HepG2 (cell line): ENCODE results near the gene TMEM185A. TPM values are rescaled to one million over a fixed set of nuclear protein-coding genes. Genes with fewer than 3 reads are reported as not detected.

Experiments
- ATAC-seq: fragments of 200-7000 bp; cut with Tn5 transposase; 3 replicates; pipeline ENCODE4 v1.9.1; 2020; ENCODE audit warnings: mild to moderate bottlenecking, moderate library complexity
- BruUV-seq: library from RNA; stranded (reverse); fragments of 400-500 nt; replicated peaks from 2 replicates; lab custom pipeline; 2021; lab: Mats Ljungman, UMichigan
- CTCF ChIA-PET: fragments of 300-600 bp; formaldehyde crosslinking; extraction: SDS; loops from one replicate; lab custom pipeline; 2021; ENCODE audit warnings: low total read pairs, inconsistent platforms, low intra/inter-chr PET ratio; lab: Yijun Ruan, JAX
- POLR2A ChIA-PET: fragments of 350-600 bp; sonication (Branson Sonifier 250); formaldehyde crosslinking; loops from one replicate; lab custom pipeline; 2020; ENCODE audit warnings: antibody characterized with exemption, inconsistent platforms; lab: Yijun Ruan, JAX
- DNase-seq: peaks from one replicate; pipeline ENCODE4 v3.0.0-alpha.2; 2015; ENCODE audit warnings: low spot score
- FAIRE-seq: peaks from 3 replicates; lab custom pipeline; 2011; peaks lifted over from hg19 to GRCh38; lab: Jason Lieb, UNC
- H2AFZ ChIP-seq: one replicate; pipeline ENCODE4 v1.6.1; 2011; ENCODE audit warnings: low read length, inconsistent platforms
- H3K27ac ChIP-seq: fragments of 300-600 bp; 3 replicates; pipeline ENCODE4 v1.8.0; 2011; ENCODE audit warnings: mixed run types, mild to moderate bottlenecking, mixed read lengths, low read length, inconsistent platforms; ENCODE audit not compliant: insufficient read depth; ENCODE audit errors: extremely low read length
- H3K27me3 ChIP-seq, 2 experiments: fragments of 200-600 bp in 1 of 2; 2 replicates in 1 of 2; 3 replicates in 1 of 2; pipeline versions ENCODE4 v1.6.0 to v1.8.0; 2011; ENCODE audit warnings: low read length in 2 of 2, mild to moderate bottlenecking in 2 of 2, moderate library complexity in 2 of 2, inconsistent platforms in 1 of 2; ENCODE audit not compliant: insufficient read depth in 2 of 2, control insufficient read depth in 1 of 2
- H3K36me3 ChIP-seq, 2 experiments: fragments of 200-600 bp in 1 of 2; replicated peaks in 1 of 2; 2 replicates in 1 of 2; 3 replicates in 1 of 2; pipeline versions ENCODE4 v1.5.1 to v1.8.0; 2011; ENCODE audit warnings: low read length in 2 of 2, inconsistent platforms in 1 of 2; ENCODE audit not compliant: insufficient read depth in 2 of 2, control insufficient read depth in 1 of 2
- H3K4me1 ChIP-seq: 2 replicates; pipeline ENCODE4 v1.5.1; 2012; ENCODE audit warnings: low read length, inconsistent platforms; ENCODE audit not compliant: insufficient read depth
- H3K4me2 ChIP-seq: 2 replicates; pipeline ENCODE4 v1.6.0; 2011; ENCODE audit warnings: low read depth, low read length, inconsistent platforms
- H3K4me3 ChIP-seq, 3 experiments: fragments of 200-600 bp in 1 of 3; sonication (generic), shearing (Covaris generic) in 1 of 3; replicated peaks in 1 of 3; 2 replicates each; pipeline ENCODE4 v1.5.1; 2011 to 2016; ENCODE audit warnings: low read length in 3 of 3, inconsistent platforms in 2 of 3, low read depth in 2 of 3, mild to moderate bottlenecking in 2 of 3, control low read depth in 1 of 3, mixed read lengths in 1 of 3; ENCODE audit not compliant: insufficient read depth in 1 of 3
- H3K79me2 ChIP-seq: one replicate; pipeline ENCODE4 v1.6.1; 2011; ENCODE audit warnings: low read length, inconsistent platforms; ENCODE audit not compliant: insufficient read depth
- H3K9ac ChIP-seq: 2 replicates; pipeline ENCODE4 v1.6.0; 2011; ENCODE audit warnings: mild to moderate bottlenecking, low read depth, low read length, inconsistent platforms; ENCODE audit not compliant: insufficient read depth
- H3K9me3 ChIP-seq: 2 replicates; pipeline ENCODE4 v1.5.1; 2012; ENCODE audit warnings: mild to moderate bottlenecking, low read length
- H4K20me1 ChIP-seq: 2 replicates; pipeline ENCODE4 v1.6.0; 2011; ENCODE audit warnings: inconsistent platforms, mild to moderate bottlenecking, low read length, moderate library complexity; ENCODE audit not compliant: insufficient read depth
- DMTF1 ChIP-seq: sonication (generic); formaldehyde crosslinking; IDR thresholded peaks from 2 replicates; pipeline ENCODE4 v1.4.0; 2020; ENCODE audit warnings: mild to moderate bottlenecking, missing genetic modification reagents
- ELF4 ChIP-seq: sonication (generic); formaldehyde crosslinking; IDR thresholded peaks from 2 replicates; pipeline ENCODE4 v1.5.0; 2020; ENCODE audit warnings: missing genetic modification reagents, mild to moderate bottlenecking, moderate library complexity, borderline replicate concordance
- FOXM1 ChIP-seq: sonication (generic); formaldehyde crosslinking; IDR thresholded peaks from 2 replicates; pipeline ENCODE4 v1.5.0; 2020; ENCODE audit warnings: missing genetic modification reagents
- HBP1 ChIP-seq: IDR thresholded peaks from 2 replicates; pipeline ENCODE4 v1.6.1; 2016; ENCODE audit warnings: low read depth, control low read depth
- HIC2 ChIP-seq: sonication (generic); formaldehyde crosslinking; IDR thresholded peaks from 2 replicates; pipeline ENCODE4 v1.9.0; 2022; ENCODE audit warnings: low read depth, missing genetic modification reagents
- HMGA1 ChIP-seq: sonication (generic); formaldehyde crosslinking; conservative IDR thresholded peaks from 2 replicates; pipeline ENCODE4 v1.4.0; 2020; ENCODE audit warnings: missing genetic modification reagents
- NCOR1 ChIP-seq: fragments of 200-600 bp; sonication (generic); IDR thresholded peaks from 2 replicates; pipeline ENCODE4 v1.7.0; 2017; ENCODE audit warnings: antibody characterized with exemption, low read length, borderline replicate concordance
- PCBP1 ChIP-seq: fragments of 200-400 bp; formaldehyde crosslinking; IDR thresholded peaks from 2 replicates; pipeline ENCODE4 v1.6.1; 2017; ENCODE audit warnings: mild to moderate bottlenecking, low read depth, low read length, borderline replicate concordance
- PHF21A ChIP-seq: sonication (generic); formaldehyde crosslinking; IDR thresholded peaks from 2 replicates; pipeline ENCODE4 v1.5.0; 2020; ENCODE audit warnings: mild to moderate bottlenecking, missing genetic modification reagents
- RARA ChIP-seq: IDR thresholded peaks from 2 replicates; pipeline ENCODE4 v1.6.1; 2016; ENCODE audit warnings: missing genetic modification reagents, missing compliant biosample characterization
- YY1 ChIP-seq: IDR thresholded peaks from 2 replicates; pipeline ENCODE4 v1.6.1; 2011; ENCODE audit warnings: low read length, low read depth, moderate library complexity, mild to moderate bottlenecking; ENCODE audit not compliant: insufficient read depth, insufficient replicate concordance
- ZMYM3 ChIP-seq: sonication (generic); formaldehyde crosslinking; IDR thresholded peaks from 2 replicates; pipeline ENCODE4 v1.5.1; 2020; ENCODE audit warnings: mild to moderate bottlenecking, missing genetic modification reagents
- ZNF274 ChIP-seq: sonication (generic); formaldehyde crosslinking; IDR thresholded peaks from 2 replicates; pipeline ENCODE4 v1.5.1; 2020; ENCODE audit warnings: mild to moderate bottlenecking, missing genetic modification reagents
- ZNF281 ChIP-seq: sonication (generic); formaldehyde crosslinking; IDR thresholded peaks from 2 replicates; pipeline ENCODE4 v1.4.0; 2020; ENCODE audit warnings: missing genetic modification reagents, borderline replicate concordance
- ZNF451 ChIP-seq: sonication (generic); formaldehyde crosslinking; IDR thresholded peaks from 2 replicates; pipeline ENCODE4 v1.5.0; 2020; ENCODE audit warnings: mild to moderate bottlenecking, missing genetic modification reagents
- ZNF644 ChIP-seq: IDR thresholded peaks from 2 replicates; pipeline ENCODE4 v1.6.1; 2016; ENCODE audit warnings: low read depth
- in situ Hi-C: cut with HindIII; loops from 2 replicates; pipeline ENCODE4 v1.10.0; 2017; ENCODE audit warnings: low pct_unique_long_range_greater_than_20kb; ENCODE audit not compliant: extremely low pct_ligation_motif_present
- intact Hi-C: fragments of 100-400 bp; cut with micrococcal nuclease; formaldehyde crosslinking; loops from one replicate; pipeline ENCODE4 v1.10.0; 2022; ENCODE audit not compliant: unreplicated experiment
- polyA plus RNA-seq, 8 experiments: library from polyadenylated mRNA; depleted of rRNA in 3 of 8; stranded (reverse) in 7 of 8; unstranded in 1 of 8; fragments of >200 nt; fragmentation: Illumina TruSeq in 4 of 8; extraction: Trizol in 4 of 8; gene quantifications; 2 replicates each; pipeline versions ENCODE4 v1.2.1 to v1.2.3, GENCODE V29; 2011 to 2016; ENCODE audit warnings: low read depth in 4 of 8, missing spikeins in 1 of 8, mixed read lengths in 1 of 8; ENCODE audit not compliant: insufficient read depth in 1 of 8
- total RNA-seq, 5 experiments: library from RNA; depleted of rRNA; stranded (reverse); fragments of >200 nt; fragmentation: Illumina TruSeq; extraction: Trizol; gene quantifications; 2 replicates each; pipeline ENCODE4 v1.2.3, GENCODE V29; 2016; ENCODE audit warnings: low read depth in 1 of 5

The TMEM185A gene
- total and polyA plus RNA-seq, 2 of the 13 experiments (the other 11 are each of a cell fraction or from before 2014, with no cell fraction given), result 5.9 to 10.5 TPM

GRCh38 chrX:149639568-149639967 is 8.0 kb upstream of the TMEM185A start (continued):
- no peak for TF ChIP-seq ZNF281
- no peak for TF ChIP-seq PCBP1
- no peak for TF ChIP-seq ELF4 (CRISPR knock-in tag)
- no peak for TF ChIP-seq HMGA1
- no peak for TF ChIP-seq RARA (CRISPR knock-in tag)
- TF ChIP-seq, all 625 proteins: peak for 0

- intact Hi-C loops, result no loop called here
- Histone ChIP-seq H3K9ac (no peak overlapping the region), H3K79me2 (no peaks in the 10 kb centered on the region), H3K4me2 (no peak overlapping the region), H4K20me1 (no peaks in the 10 kb centered on the region), H2AFZ (no peak overlapping the region), H3K9me3 (no peaks in the 10 kb centered on the region), H3K27ac (no peak overlapping the region), H3K27me3 (no peaks in the 10 kb centered on the region; a peak in 1 of 5 replicates), H3K4me3 (no peak overlapping the region), H3K36me3 (no peaks in the 10 kb centered on the region), H3K4me1 (no peaks in the 10 kb centered on the region)
- FAIRE-seq, result no peak
- CTCF ChIA-PET, result no interaction called here
- POLR2A ChIA-PET, result no interaction called here
- ATAC-seq, result no peak
- no peak for DNase-seq
- BruUV-seq, result no TSS peak
- in situ Hi-C loops, result no loop called here
- TF ChIP-seq DMTF1 (no peak), FOXM1 (CRISPR knock-in tag) (no peak), ZMYM3 (no peak), HBP1 (CRISPR knock-in tag) (no peak), ZNF274 (CRISPR knock-in tag) (no peak), PHF21A (CRISPR knock-in tag) (no peak), ZNF644 (CRISPR knock-in tag) (no peak), ZNF451 (CRISPR knock-in tag) (no peak), HIC2 (CRISPR knock-in tag) (no peak), NCOR1 (no peak), YY1 (no peak)
Observed at GRCh38 chrX:149638860-149639259, 7.3 kb upstream of the TMEM185A start.
